ENCODE measurements around the gene TRA2B. TPM values are rescaled to one million over a fixed set of nuclear protein-coding genes. Genes with fewer than 3 reads are reported as not detected.
"Not testable (repeated sequence)": the region's sequence is repeated elsewhere in the genome, so short reads cannot be mapped to it uniquely, and the experiment has no call there.

The TRA2B gene
- total RNA-seq, 1 experiment from 2014 or later: 328 TPM

DNA sequence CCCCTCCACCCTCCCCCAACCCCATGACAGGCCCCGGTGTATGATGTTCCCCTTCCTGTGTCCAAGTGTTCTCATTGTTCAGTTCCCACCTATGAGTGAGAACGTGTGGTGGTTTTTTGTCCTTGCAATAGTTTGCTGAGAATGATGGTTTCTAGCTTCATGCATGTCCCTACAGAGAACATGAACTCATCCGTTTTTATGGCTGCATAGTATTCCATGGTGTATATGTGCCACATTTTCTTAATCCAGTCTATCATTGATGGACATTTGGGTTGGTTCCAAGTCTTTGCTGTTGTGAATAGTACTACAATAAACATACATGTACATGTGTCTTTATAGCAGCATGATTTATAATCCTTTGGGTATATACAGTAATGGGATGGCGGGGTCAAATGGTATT lies 27.9 kb downstream of the TRA2B start:
- H4K20me1 ChIP-seq (ENCODE audit: insufficient read depth, low read depth, low read length): peaks cover 12% of the 10 kb centered on the region
- H2AFZ ChIP-seq (ENCODE audit: low read length); H3K9me2 ChIP-seq (replicated peaks; ENCODE audit: insufficient read depth, low read length); H3K4me3 ChIP-seq (ENCODE audit: low read length); H3K4me1 ChIP-seq (ENCODE audit: low read length); H3K27ac ChIP-seq (ENCODE audit: low read length); H3K9ac ChIP-seq (ENCODE audit: low read length); H3K9me3 ChIP-seq (ENCODE audit: low read length); DNase-seq; H3K79me2 ChIP-seq (ENCODE audit: low read length); H3K27me3 ChIP-seq (ENCODE audit: low read length); H3K4me2 ChIP-seq (ENCODE audit: low read depth, low read length, poor library complexity, severe bottlenecking); H3K36me3 ChIP-seq (ENCODE audit: insufficient read depth, low read length): not testable (repeated sequence)

- H3K27ac ChIP-seq (ENCODE audit: low read length): no peak overlapping the region
- no peaks in the 10 kb centered on the region for H4K20me1 ChIP-seq (ENCODE audit: insufficient read depth, low read depth, low read length)
- H3K9me3 ChIP-seq (ENCODE audit: low read length): no peaks in the 10 kb centered on the region
- H3K4me3 ChIP-seq (ENCODE audit: low read length): no peak overlapping the region
- no peaks in the 10 kb centered on the region for H3K36me3 ChIP-seq (ENCODE audit: insufficient read depth, low read length)
- no peak overlapping the region for H3K4me2 ChIP-seq (ENCODE audit: low read depth, low read length, poor library complexity, severe bottlenecking)
- H3K27me3 ChIP-seq (ENCODE audit: low read length): no peaks in the 10 kb centered on the region
- no peak overlapping the region for H2AFZ ChIP-seq (ENCODE audit: low read length)
- H3K9ac ChIP-seq (ENCODE audit: low read length): no peak overlapping the region
- H3K9me2 ChIP-seq (replicated peaks; ENCODE audit: insufficient read depth, low read length): no peaks in the 10 kb centered on the region
- no peaks in the 10 kb centered on the region for H3K79me2 ChIP-seq (ENCODE audit: low read length)
- no peak for DNase-seq
- no peaks in the 10 kb centered on the region for H3K4me1 ChIP-seq (ENCODE audit: low read length)
Observed at GRCh38 chr3:185900228-185900627, 37.6 kb downstream of the TRA2B start.

GRCh38 chr3:185896636-185897035 lies 41.2 kb downstream of the TRA2B start:
- Histone ChIP-seq H3K79me2 (ENCODE audit: low read length) (no peaks in the 10 kb centered on the region), H2AFZ (ENCODE audit: low read length) (no peak overlapping the region), H4K20me1 (ENCODE audit: insufficient read depth, low read depth, low read length) (no peaks in the 10 kb centered on the region), H3K27ac (ENCODE audit: low read length) (no peak overlapping the region), H3K27me3 (ENCODE audit: low read length) (no peaks in the 10 kb centered on the region), H3K4me2 (ENCODE audit: low read depth, low read length, poor library complexity, severe bottlenecking) (no peak overlapping the region), H3K9me2 (replicated peaks; ENCODE audit: insufficient read depth, low read length) (no peaks in the 10 kb centered on the region), H3K9me3 (ENCODE audit: low read length) (no peaks in the 10 kb centered on the region), H3K9ac (ENCODE audit: low read length) (no peak overlapping the region), H3K36me3 (ENCODE audit: insufficient read depth, low read length) (no peaks in the 10 kb centered on the region), H3K4me1 (ENCODE audit: low read length) (no peaks in the 10 kb centered on the region), H3K4me3 (ENCODE audit: low read length) (no peak overlapping the region)
- no peak for DNase-seq

- no peaks in the 10 kb centered on the region for H3K9me3 ChIP-seq (ENCODE audit: low read length)
- no peak overlapping the region for H3K4me2 ChIP-seq (ENCODE audit: low read depth, low read length, poor library complexity, severe bottlenecking)
- H3K27ac ChIP-seq (ENCODE audit: low read length): no peak overlapping the region
- no peaks in the 10 kb centered on the region for H3K36me3 ChIP-seq (ENCODE audit: insufficient read depth, low read length)
- H3K4me1 ChIP-seq (ENCODE audit: low read length): peaks cover 5% of the 10 kb centered on the region
- H3K4me3 ChIP-seq (ENCODE audit: low read length): no peak overlapping the region
- no peaks in the 10 kb centered on the region for H3K79me2 ChIP-seq (ENCODE audit: low read length)
- H2AFZ ChIP-seq (ENCODE audit: low read length): no peak overlapping the region
- no peak overlapping the region for H3K9ac ChIP-seq (ENCODE audit: low read length)
- no peaks in the 10 kb centered on the region for H4K20me1 ChIP-seq (ENCODE audit: insufficient read depth, low read depth, low read length)
- H3K9me2 ChIP-seq (replicated peaks; ENCODE audit: insufficient read depth, low read length): no peaks in the 10 kb centered on the region
- DNase-seq: no peak
- no peaks in the 10 kb centered on the region for H3K27me3 ChIP-seq (ENCODE audit: low read length)
Observed at GRCh38 chr3:185887066-185887465, 50.7 kb downstream of the TRA2B start.

DNA sequence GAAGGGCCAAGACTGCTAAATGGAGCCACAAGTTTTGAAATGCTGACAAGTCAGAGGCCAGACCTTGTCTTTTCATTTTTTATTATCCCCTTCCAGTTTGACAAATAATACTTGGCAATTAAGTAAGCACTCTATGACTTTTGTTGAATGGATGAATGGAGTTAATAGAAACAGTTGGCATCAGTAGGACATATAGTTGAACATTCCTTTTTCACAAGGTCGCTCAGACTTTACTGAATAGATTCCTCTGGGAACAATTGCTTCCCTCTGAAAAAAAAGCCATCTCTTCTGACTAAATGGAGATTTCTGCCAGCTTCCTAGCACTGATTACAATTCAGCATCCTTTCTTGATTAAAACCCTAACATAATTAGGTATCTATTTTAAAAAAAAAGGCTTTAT lies 53.2 kb downstream of the TRA2B start:
- peaks cover 5% of the 10 kb centered on the region for H3K4me1 ChIP-seq (ENCODE audit: low read length)
- H3K4me3 ChIP-seq (ENCODE audit: low read length): no peak overlapping the region
- H3K27me3 ChIP-seq (ENCODE audit: low read length): no peaks in the 10 kb centered on the region
- no peak overlapping the region for H2AFZ ChIP-seq (ENCODE audit: low read length)
- DNase-seq: no peak
- H3K79me2 ChIP-seq (ENCODE audit: low read length): no peaks in the 10 kb centered on the region
- H3K9me2 ChIP-seq (replicated peaks; ENCODE audit: insufficient read depth, low read length): no peaks in the 10 kb centered on the region
- H3K4me2 ChIP-seq (ENCODE audit: low read depth, low read length, poor library complexity, severe bottlenecking): no peak overlapping the region
- H3K27ac ChIP-seq (ENCODE audit: low read length): no peak overlapping the region
- no peaks in the 10 kb centered on the region for H3K9me3 ChIP-seq (ENCODE audit: low read length)
- H4K20me1 ChIP-seq (ENCODE audit: insufficient read depth, low read depth, low read length): no peaks in the 10 kb centered on the region
- no peak overlapping the region for H3K9ac ChIP-seq (ENCODE audit: low read length)
- no peaks in the 10 kb centered on the region for H3K36me3 ChIP-seq (ENCODE audit: insufficient read depth, low read length)

DNA sequence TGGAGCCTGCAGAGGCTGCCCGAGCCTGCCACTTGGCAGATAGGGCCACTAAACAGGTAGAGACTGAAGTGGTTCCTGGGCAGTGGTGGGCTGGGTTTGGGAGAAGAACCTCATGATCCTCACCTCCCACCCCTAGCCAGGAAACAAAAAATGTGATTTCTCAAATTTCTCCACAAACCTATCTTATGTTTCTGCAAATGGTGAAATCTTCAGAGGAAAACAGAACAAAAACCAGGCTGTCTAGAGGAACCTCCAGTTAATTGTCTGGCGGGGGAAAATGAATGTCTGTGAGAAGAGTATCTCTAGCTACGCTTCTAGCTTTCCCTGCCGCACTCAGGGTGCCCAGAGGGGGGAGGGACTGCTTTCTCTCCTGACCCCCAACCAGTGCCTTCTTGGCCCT lies 55.9 kb downstream of the TRA2B start:
- Histone ChIP-seq H3K9me3 (ENCODE audit: low read length) (no peaks in the 10 kb centered on the region), H3K27ac (ENCODE audit: low read length) (no peak overlapping the region), H3K27me3 (ENCODE audit: low read length) (no peaks in the 10 kb centered on the region), H3K79me2 (ENCODE audit: low read length) (no peaks in the 10 kb centered on the region), H3K36me3 (ENCODE audit: insufficient read depth, low read length) (no peaks in the 10 kb centered on the region), H3K9me2 (replicated peaks; ENCODE audit: insufficient read depth, low read length) (no peaks in the 10 kb centered on the region), H3K4me1 (ENCODE audit: low read length) (peaks cover under 1% of the 10 kb centered on the region), H3K4me3 (ENCODE audit: low read length) (no peak overlapping the region), H3K9ac (ENCODE audit: low read length) (no peak overlapping the region), H2AFZ (ENCODE audit: low read length) (no peak overlapping the region), H4K20me1 (ENCODE audit: insufficient read depth, low read depth, low read length) (no peaks in the 10 kb centered on the region), H3K4me2 (ENCODE audit: low read depth, low read length, poor library complexity, severe bottlenecking) (no peak overlapping the region)
- DNase-seq: no peak

DNA sequence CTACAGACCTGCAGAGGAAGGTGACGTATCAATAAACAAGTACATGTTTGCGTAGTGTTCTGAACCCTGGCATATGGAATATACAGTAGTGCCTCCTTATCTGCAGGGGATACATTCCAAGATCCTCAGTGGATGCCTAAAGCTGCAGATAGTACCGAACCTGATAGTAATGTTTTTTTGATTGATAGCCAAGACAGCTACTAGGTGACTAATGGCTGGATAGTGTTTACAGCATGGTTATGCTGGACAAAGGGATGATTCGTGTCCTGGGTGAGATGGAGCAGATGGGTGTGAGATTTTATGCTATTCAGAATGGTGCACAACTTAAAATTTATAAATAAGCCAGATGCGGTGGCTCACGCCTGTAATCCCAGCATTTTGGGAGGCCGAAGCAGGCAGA lies 57.2 kb downstream of the TRA2B start:
- no peaks in the 10 kb centered on the region for H3K36me3 ChIP-seq (ENCODE audit: insufficient read depth, low read length)
- H3K27ac ChIP-seq (ENCODE audit: low read length): no peak overlapping the region
- no peak overlapping the region for H3K4me2 ChIP-seq (ENCODE audit: low read depth, low read length, poor library complexity, severe bottlenecking)
- no peaks in the 10 kb centered on the region for H3K27me3 ChIP-seq (ENCODE audit: low read length)
- H3K4me1 ChIP-seq (ENCODE audit: low read length): no peaks in the 10 kb centered on the region
- H3K4me3 ChIP-seq (ENCODE audit: low read length): no peak overlapping the region
- no peaks in the 10 kb centered on the region for H4K20me1 ChIP-seq (ENCODE audit: insufficient read depth, low read depth, low read length)
- no peak overlapping the region for H2AFZ ChIP-seq (ENCODE audit: low read length)
- no peaks in the 10 kb centered on the region for H3K9me2 ChIP-seq (replicated peaks; ENCODE audit: insufficient read depth, low read length)
- no peak for DNase-seq
- no peaks in the 10 kb centered on the region for H3K9me3 ChIP-seq (ENCODE audit: low read length)
- H3K79me2 ChIP-seq (ENCODE audit: low read length): no peaks in the 10 kb centered on the region
- H3K9ac ChIP-seq (ENCODE audit: low read length): no peak overlapping the region

GRCh38 chr3:185878920-185879319 lies 58.9 kb downstream of the TRA2B start:
- no peaks in the 10 kb centered on the region for H3K79me2 ChIP-seq (ENCODE audit: low read length)
- H4K20me1 ChIP-seq (ENCODE audit: insufficient read depth, low read depth, low read length): no peaks in the 10 kb centered on the region
- no peak overlapping the region for H3K27ac ChIP-seq (ENCODE audit: low read length)
- peaks cover 4% of the 10 kb centered on the region for H3K4me1 ChIP-seq (ENCODE audit: low read length)
- no peaks in the 10 kb centered on the region for H3K9me2 ChIP-seq (replicated peaks; ENCODE audit: insufficient read depth, low read length)
- H3K9me3 ChIP-seq (ENCODE audit: low read length): no peaks in the 10 kb centered on the region
- no peak overlapping the region for H3K4me2 ChIP-seq (ENCODE audit: low read depth, low read length, poor library complexity, severe bottlenecking)
- no peak overlapping the region for H2AFZ ChIP-seq (ENCODE audit: low read length)
- H3K9ac ChIP-seq (ENCODE audit: low read length): no peak overlapping the region
- H3K4me3 ChIP-seq (ENCODE audit: low read length): no peak overlapping the region
- no peak for DNase-seq
- H3K36me3 ChIP-seq (ENCODE audit: insufficient read depth, low read length): no peaks in the 10 kb centered on the region
- H3K27me3 ChIP-seq (ENCODE audit: low read length): no peaks in the 10 kb centered on the region

DNA sequence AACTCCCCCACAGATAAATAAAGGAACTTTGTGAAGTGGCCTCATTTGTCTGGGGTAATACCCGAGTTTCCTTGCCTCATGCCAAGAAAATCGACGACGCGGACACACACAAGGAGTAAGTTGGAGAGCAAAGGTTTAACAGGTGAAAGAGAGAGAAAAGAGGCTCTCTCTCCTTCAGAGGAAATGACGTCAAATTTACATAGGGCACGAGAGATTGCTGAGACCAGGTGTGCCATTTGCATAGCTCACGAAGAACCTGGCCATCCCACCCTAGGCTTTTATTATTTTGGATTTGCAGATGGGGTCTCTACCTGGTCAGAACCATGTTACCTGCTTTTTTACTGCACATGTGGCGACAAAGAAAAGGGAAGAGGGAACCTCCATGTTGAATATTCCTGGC lies 63.7 kb downstream of the TRA2B start:
- Histone ChIP-seq H4K20me1 (ENCODE audit: insufficient read depth, low read depth, low read length) (no peaks in the 10 kb centered on the region), H2AFZ (ENCODE audit: low read length) (no peak overlapping the region), H3K9me3 (ENCODE audit: low read length) (no peaks in the 10 kb centered on the region), H3K79me2 (ENCODE audit: low read length) (no peaks in the 10 kb centered on the region), H3K4me3 (ENCODE audit: low read length) (no peak overlapping the region), H3K4me2 (ENCODE audit: low read depth, low read length, poor library complexity, severe bottlenecking) (no peak overlapping the region), H3K36me3 (ENCODE audit: insufficient read depth, low read length) (no peaks in the 10 kb centered on the region), H3K27ac (ENCODE audit: low read length) (no peak overlapping the region), H3K4me1 (ENCODE audit: low read length) (peaks cover 4% of the 10 kb centered on the region), H3K9me2 (replicated peaks; ENCODE audit: insufficient read depth, low read length) (no peaks in the 10 kb centered on the region), H3K27me3 (ENCODE audit: low read length) (no peaks in the 10 kb centered on the region), H3K9ac (ENCODE audit: low read length) (no peak overlapping the region)
- DNase-seq: no peak

Measured in Karpas-422 (cell line).